Stimulated activated CD8-positive, alpha-beta memory T cell treated with anti-CD3 and anti-CD28 coated beads, Interleukin-12 subunit alpha, Interleukin-12 subunit beta, amount 100 ng/mL, for 1 hour (primary cell): Measurements from ENCODE around the gene SELENOS.
A peak's percentile ranks its signal among the peaks of the same experiment; 100 is the strongest.

Experiments used
- DNase-seq: peaks from one replicate; pipeline ENCODE4 v3.0.0-alpha.2; 2020; ENCODE audit warnings: low read depth

Gene SELENOS

GRCh38 chr15:101277038-101277822 is at the start of gene SELENOS:
Gene SELENOS (minus strand): TSS chr15:101277485. CDS start chr15:101277417, 68 bp downstream.
- DNase-seq = peak; percentile 76

GRCh38 chr15:101326462-101327146 is 49.3 kb upstream of the SELENOS start:
- DNase-seq = no peak

GRCh38 chr15:101326026-101326315 is 48.7 kb upstream of the SELENOS start:
- DNase-seq = no peak

- no peak for DNase-seq
These were observed 48.2 kb upstream of the SELENOS start for GRCh38 chr15:101325263-101326025.

GRCh38 chr15:101324524-101325177 is 47.4 kb upstream of the SELENOS start:
- no peak for DNase-seq

GRCh38 chr15:101323793-101324523 is 46.7 kb upstream of the SELENOS start:
- no peak for DNase-seq

- no peak for DNase-seq
These were observed 45.7 kb upstream of the SELENOS start for GRCh38 chr15:101322854-101323477.

- no peak for DNase-seq
These were observed 44.9 kb upstream of the SELENOS start for GRCh38 chr15:101322016-101322695.

- peak; percentile 40 for DNase-seq
These were observed 43.3 kb upstream of the SELENOS start for GRCh38 chr15:101320501-101321052.

- no peak for DNase-seq
These were observed 41.6 kb upstream of the SELENOS start for GRCh38 chr15:101318839-101319238.

GRCh38 chr15:101318147-101318819 is 41.0 kb upstream of the SELENOS start:
- DNase-seq = no peak

GRCh38 chr15:101317336-101317872 is 40.1 kb upstream of the SELENOS start:
- no peak for DNase-seq

GRCh38 chr15:101316529-101316928 is 39.2 kb upstream of the SELENOS start:
- DNase-seq = no peak

- no peak for DNase-seq
These were observed 38.5 kb upstream of the SELENOS start for GRCh38 chr15:101315736-101316135.

GRCh38 chr15:101314336-101315125 is 37.2 kb upstream of the SELENOS start:
- no peak for DNase-seq

- DNase-seq = no peak
These were observed 35.9 kb upstream of the SELENOS start for GRCh38 chr15:101313041-101313761.

GRCh38 chr15:101310508-101310907 is 33.2 kb upstream of the SELENOS start:
- no peak for DNase-seq

GRCh38 chr15:101310161-101310480 is 32.8 kb upstream of the SELENOS start:
- DNase-seq = no peak
